ENCODE data around the gene UNC5C.

GRCh38 chr4:95394752-95395306 lies 153.9 kb downstream of the UNC5C start:
- TF ChIP-seq CTCF (IDR thresholded peaks at IDR 0.05; ENCODE audit: poor library complexity) (no peak), EZH2 (IDR thresholded peaks at IDR 0.05; ENCODE audit: borderline replicate concordance) (no peak), EZH2phosphoT487 (IDR thresholded peaks at IDR 0.05; ENCODE audit: low read depth, severe bottlenecking, unreplicated experiment) (no peak)

Data from hepatocyte (in vitro differentiated cells).